ENCODE measurements around the gene MCC.

MCC gene

GRCh38 chr5:112996830-112997374 lies 491.4 kb downstream of the MCC start:
- no peak for DNase-seq

- peak in 47 of 56 donors; percentile 1 to 86 (median 22) for DNase-seq
Measured at GRCh38 chr5:112995764-112996618, 492.3 kb downstream of the MCC start.

- no peak for DNase-seq
Measured at GRCh38 chr5:112986224-112986623, 502.0 kb downstream of the MCC start.

- no peak for DNase-seq
Measured at GRCh38 chr5:112983363-112983762, 504.9 kb downstream of the MCC start.

GRCh38 chr5:112979723-112980122 lies 508.5 kb downstream of the MCC start:
- DNase-seq: no peak

- DNase-seq: no peak
Measured at GRCh38 chr5:112978836-112979235, 509.4 kb downstream of the MCC start.

- DNase-seq: no peak
Measured at GRCh38 chr5:112977440-112977861, 510.8 kb downstream of the MCC start.

GRCh38 chr5:112976432-112977309 lies 511.6 kb downstream of the MCC start, which contains the start of gene DCP2:
TSS of gene DCP2 (plus strand) at chr5:112976798. CDS start at chr5:112976934, 136 bp downstream.
- DNase-seq: peak; percentile 32 to 98 (median 89)

- no peak for DNase-seq
Measured at GRCh38 chr5:112975721-112976431, 512.4 kb downstream of the MCC start.

GRCh38 chr5:112974901-112975300 lies 513.4 kb downstream of the MCC start:
- no peak for DNase-seq

- DNase-seq: no peak
Measured at GRCh38 chr5:112973904-112974303, 514.3 kb downstream of the MCC start.

- DNase-seq: no peak
Measured at GRCh38 chr5:112973036-112973435, 515.2 kb downstream of the MCC start.
